ENCODE results near the gene ADM2.

- TF ChIP-seq CTCF (IDR thresholded peaks at IDR 0.05; ENCODE audit: low read length): no peak
- no peak for TF ChIP-seq EZH2phosphoT487 (IDR thresholded peaks at IDR 0.05; ENCODE audit: low read length)
- TF ChIP-seq EZH2 (optimal IDR thresholded peaks at IDR 0.05; ENCODE audit: low read depth, low read length): no peak
Measured at GRCh38 chr22:50502628-50503474, 21.5 kb downstream of the ADM2 start.
